GM12864 (cell line): Measurements from ENCODE around the gene ZAR1.

Experiments
- DNase-seq: peaks from one replicate; pipeline ENCODE4 v3.0.0-alpha.2; 2011; ENCODE audit warnings: low read depth
- H3K4me3 ChIP-seq: 2 replicates; pipeline ENCODE4 v1.5.1; 2011; ENCODE audit warnings: mild to moderate bottlenecking, low read depth, low read length, control low read depth
- TF ChIP-seq, protein P1 (sequence below): IDR thresholded peaks from 2 replicates; pipeline ENCODE4 v1.5.1; 2011; ENCODE audit warnings: low read depth, mild to moderate bottlenecking, moderate library complexity, low read length, control low read depth, inconsistent platforms; ENCODE audit errors: missing control alignments

The ZAR1 gene

DNA sequence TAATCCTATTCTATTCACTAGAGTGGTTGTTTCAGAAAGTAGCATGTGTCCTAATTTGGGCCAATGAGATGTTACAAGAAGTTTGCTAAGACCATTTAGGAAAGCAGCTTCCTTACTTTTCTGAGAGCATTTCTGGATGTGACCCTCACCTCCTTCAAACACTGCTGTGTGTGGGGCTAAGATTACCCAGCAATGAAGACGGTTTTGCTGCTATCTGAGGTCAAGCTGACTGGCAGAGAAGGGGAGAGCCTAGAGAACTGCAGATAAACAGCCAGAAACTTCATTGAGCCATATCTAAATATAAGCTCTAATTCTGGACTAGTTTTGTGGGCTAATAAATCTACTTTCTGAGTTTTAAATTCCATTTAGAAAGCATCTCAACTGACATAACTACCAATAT is 36.4 kb downstream of the ZAR1 start:
- TF ChIP-seq, protein P1, sequence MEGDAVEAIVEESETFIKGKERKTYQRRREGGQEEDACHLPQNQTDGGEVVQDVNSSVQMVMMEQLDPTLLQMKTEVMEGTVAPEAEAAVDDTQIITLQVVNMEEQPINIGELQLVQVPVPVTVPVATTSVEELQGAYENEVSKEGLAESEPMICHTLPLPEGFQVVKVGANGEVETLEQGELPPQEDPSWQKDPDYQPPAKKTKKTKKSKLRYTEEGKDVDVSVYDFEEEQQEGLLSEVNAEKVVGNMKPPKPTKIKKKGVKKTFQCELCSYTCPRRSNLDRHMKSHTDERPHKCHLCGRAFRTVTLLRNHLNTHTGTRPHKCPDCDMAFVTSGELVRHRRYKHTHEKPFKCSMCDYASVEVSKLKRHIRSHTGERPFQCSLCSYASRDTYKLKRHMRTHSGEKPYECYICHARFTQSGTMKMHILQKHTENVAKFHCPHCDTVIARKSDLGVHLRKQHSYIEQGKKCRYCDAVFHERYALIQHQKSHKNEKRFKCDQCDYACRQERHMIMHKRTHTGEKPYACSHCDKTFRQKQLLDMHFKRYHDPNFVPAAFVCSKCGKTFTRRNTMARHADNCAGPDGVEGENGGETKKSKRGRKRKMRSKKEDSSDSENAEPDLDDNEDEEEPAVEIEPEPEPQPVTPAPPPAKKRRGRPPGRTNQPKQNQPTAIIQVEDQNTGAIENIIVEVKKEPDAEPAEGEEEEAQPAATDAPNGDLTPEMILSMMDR, result no peak
- no peak for DNase-seq

DNA sequence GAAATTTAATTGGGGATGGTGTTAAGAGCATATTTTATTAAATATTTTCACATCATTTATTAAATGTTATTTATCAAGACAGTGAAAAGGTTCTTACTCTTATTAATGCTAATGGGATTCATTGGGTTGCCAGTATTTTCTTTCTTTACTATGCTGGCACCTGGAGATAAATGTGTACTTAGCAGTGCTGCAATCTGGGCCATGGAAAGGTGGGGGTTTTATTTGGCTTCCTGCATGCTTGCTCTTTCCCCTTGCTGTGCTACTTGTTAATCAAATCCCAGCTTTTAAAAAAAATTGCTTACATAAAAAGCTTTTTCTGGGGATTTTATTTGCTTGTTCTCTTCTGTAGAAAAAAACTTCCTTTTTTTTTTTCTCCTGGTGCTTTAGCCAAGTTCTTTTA is 48.3 kb downstream of the ZAR1 start:
- H3K4me3 ChIP-seq, result no peak overlapping the region
- no peak for DNase-seq
- TF ChIP-seq, protein P1, result no peak

More for the DNA sequence above, 36.4 kb downstream of the ZAR1 start:
- no peak overlapping the region for H3K4me3 ChIP-seq

DNA sequence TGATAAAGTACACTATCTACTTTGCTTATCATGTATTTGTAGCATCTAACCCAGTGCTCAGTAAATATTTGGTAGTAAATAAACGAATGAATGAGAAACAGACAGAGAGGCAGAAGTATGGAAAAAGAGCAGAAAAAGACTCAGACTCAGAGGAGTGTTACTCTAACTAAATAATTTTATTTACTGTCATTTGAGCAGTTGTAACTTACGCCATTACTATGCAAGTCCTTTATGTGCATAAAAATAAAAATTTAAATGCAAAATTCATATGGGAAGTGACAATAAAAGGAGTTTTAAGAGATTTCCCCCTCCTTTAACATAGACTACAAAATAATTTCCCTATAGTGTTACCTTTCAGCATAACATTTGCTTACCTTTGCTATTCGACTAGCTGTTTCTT is 49.5 kb downstream of the ZAR1 start:
- TF ChIP-seq, protein P1, result no peak
- no peak for DNase-seq
- H3K4me3 ChIP-seq, result no peak overlapping the region

DNA sequence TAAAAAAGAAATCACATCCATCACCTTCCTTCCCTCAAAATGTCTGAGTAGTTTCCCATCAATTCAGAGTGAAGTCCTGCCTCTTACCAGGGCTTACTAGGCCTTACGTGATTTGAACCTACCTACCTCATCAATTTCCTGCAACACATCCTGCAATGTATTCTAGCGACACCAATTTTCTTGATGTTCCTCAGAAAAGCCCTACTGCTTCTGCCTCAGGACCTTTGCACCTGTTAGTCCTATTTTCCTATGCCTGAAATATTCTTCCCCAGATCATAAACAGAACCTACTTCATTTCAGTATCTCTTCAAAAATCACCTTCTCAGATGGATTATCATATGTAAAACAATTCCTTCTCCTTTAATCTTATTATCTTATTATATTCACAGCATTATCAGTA is 52.8 kb downstream of the ZAR1 start:
- no peak for DNase-seq
- H3K4me3 ChIP-seq, result no peak overlapping the region
- TF ChIP-seq, protein P1, result no peak

DNA sequence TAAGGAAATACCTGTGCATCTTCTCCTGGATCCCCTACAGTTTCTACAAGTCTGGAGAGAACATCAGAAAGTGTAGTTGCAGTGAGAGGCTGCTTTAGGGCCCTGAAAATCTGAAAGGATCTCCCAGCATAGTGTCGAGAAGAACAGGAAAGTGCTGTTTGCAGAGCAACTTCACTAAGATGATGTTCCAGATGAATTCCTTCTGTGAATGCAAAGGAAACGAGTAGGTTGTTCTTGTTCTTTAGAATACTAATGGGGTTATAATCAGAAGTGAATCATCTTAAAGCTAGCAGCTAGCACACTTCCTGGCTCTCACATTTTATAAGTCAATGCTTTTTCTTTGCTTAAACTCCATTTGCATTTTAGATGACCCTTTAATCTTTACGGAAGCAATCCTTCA is 53.7 kb downstream of the ZAR1 start:
- no peak for DNase-seq
- H3K4me3 ChIP-seq, result no peak overlapping the region
- TF ChIP-seq, protein P1, result no peak
